ENCODE measurements around the gene SPP1.

SPP1 gene

DNA sequence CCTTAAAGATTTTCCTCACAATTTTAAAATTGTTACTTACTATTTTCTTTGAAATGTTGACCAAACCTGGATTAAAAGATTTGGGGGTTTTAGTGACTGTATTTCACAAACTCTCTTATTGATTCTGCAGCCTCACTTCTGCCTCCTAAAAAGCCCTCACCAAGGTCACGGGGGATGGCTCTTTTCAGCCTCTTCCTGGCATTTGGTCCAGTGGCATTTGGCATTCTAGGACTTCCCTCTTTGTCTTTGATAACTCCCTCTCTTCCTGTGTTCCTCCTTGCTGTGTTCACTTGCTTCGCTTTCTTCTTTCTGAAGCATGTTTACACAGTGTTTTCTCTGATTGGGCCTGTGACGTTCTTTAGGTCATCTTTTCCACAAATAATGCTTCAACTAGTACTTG, 53.4 kb downstream of the SPP1 start:
- DNase-seq, result no peak

DNA sequence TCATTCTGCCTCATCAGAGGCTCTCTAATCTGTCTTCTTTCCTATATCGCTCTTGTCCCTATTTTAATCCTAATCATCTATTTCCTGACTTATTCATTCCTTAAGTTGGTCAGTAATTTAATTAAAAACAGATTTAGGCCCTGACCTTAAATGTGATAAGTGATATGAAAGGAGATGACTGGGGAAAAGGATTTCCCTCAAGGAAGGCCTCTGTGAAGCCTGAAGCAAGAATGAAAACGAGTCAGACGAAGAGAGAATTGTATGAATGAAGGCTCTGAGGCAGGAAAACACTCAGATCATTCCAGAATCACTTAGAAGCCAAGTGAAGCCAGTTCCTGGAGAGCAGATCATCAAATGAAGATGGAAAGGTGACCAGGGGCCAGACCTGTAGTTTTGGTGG, 54.0 kb downstream of the SPP1 start:
- DNase-seq, result no peak

DNA sequence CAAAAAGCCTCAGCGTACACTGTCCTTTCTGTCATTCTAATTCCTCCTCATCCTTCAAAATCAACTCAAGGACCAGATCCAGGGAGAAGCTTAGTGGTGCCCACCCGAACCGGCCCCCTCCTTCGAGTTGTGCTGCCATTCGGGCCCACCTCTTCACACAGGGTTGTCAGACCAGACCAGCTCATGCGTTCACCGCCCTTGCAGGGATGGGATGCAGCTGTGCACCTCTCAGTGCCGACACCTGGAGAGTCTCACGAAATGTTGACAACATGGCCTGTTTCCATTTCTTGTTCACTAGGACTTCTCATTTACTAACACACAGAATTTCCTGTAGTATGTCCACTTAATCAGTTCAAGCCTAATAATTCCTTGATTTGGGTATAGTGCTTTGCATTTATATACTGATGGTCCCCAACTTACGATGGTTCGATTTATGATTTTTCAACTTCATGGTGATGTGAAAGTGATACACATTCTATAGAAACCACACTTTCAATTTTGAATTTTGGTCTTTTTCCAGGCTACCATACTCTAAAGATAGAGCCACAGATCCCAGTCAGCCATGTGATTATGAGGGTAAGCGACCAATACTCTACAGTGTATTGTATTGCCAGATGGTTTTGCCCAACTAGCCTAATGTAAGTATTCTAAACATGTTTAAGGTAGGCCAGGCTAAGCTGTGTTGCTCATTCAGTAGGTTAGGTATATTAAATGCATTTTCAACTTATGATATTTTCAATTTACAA, 55.2 kb downstream of the SPP1 start:
- no peak for DNase-seq

All from NCI-H1092 treated with DMSO at 0.1 percent for 48 hours (cell line).